HepG2 (cell line): ENCODE data around the gene NF2. TPM values are rescaled to one million over a fixed set of nuclear protein-coding genes. Genes with fewer than 3 reads are reported as not detected.
A peak's percentile ranks its signal among the peaks of the same experiment; 100 is the strongest.

Source experiments
- ATAC-seq: fragments of 200-7000 bp; cut with Tn5 transposase; 3 replicates; pipeline ENCODE4 v1.9.1; 2020; ENCODE audit warnings: mild to moderate bottlenecking, moderate library complexity
- BruUV-seq: library from RNA; stranded (reverse); fragments of 400-500 nt; replicated peaks from 2 replicates; lab custom pipeline; 2021; lab: Mats Ljungman, UMichigan
- CTCF ChIA-PET: fragments of 300-600 bp; formaldehyde crosslinking; extraction: SDS; loops from one replicate; lab custom pipeline; 2021; ENCODE audit warnings: low total read pairs, inconsistent platforms, low intra/inter-chr PET ratio; lab: Yijun Ruan, JAX
- POLR2A ChIA-PET: fragments of 350-600 bp; sonication (Branson Sonifier 250); formaldehyde crosslinking; loops from one replicate; lab custom pipeline; 2020; ENCODE audit warnings: antibody characterized with exemption, inconsistent platforms; lab: Yijun Ruan, JAX
- DNase-seq: peaks from one replicate; pipeline ENCODE4 v3.0.0-alpha.2; 2015; ENCODE audit warnings: low spot score
- FAIRE-seq: peaks from 3 replicates; lab custom pipeline; 2011; peaks lifted over from hg19 to GRCh38; lab: Jason Lieb, UNC
- H2AFZ ChIP-seq: one replicate; pipeline ENCODE4 v1.6.1; 2011; ENCODE audit warnings: low read length, inconsistent platforms
- H3K27ac ChIP-seq: fragments of 300-600 bp; 3 replicates; pipeline ENCODE4 v1.8.0; 2011; ENCODE audit warnings: mixed run types, mild to moderate bottlenecking, mixed read lengths, low read length, inconsistent platforms; ENCODE audit not compliant: insufficient read depth; ENCODE audit errors: extremely low read length
- H3K27me3 ChIP-seq, 2 experiments: fragments of 200-600 bp in 1 of 2; 2 replicates in 1 of 2; 3 replicates in 1 of 2; pipeline versions ENCODE4 v1.6.0 to v1.8.0; 2011; ENCODE audit warnings: low read length in 2 of 2, mild to moderate bottlenecking in 2 of 2, moderate library complexity in 2 of 2, inconsistent platforms in 1 of 2; ENCODE audit not compliant: insufficient read depth in 2 of 2, control insufficient read depth in 1 of 2
- H3K36me3 ChIP-seq, 2 experiments: fragments of 200-600 bp in 1 of 2; replicated peaks in 1 of 2; 2 replicates in 1 of 2; 3 replicates in 1 of 2; pipeline versions ENCODE4 v1.5.1 to v1.8.0; 2011; ENCODE audit warnings: low read length in 2 of 2, inconsistent platforms in 1 of 2; ENCODE audit not compliant: insufficient read depth in 2 of 2, control insufficient read depth in 1 of 2
- H3K4me1 ChIP-seq: 2 replicates; pipeline ENCODE4 v1.5.1; 2012; ENCODE audit warnings: low read length, inconsistent platforms; ENCODE audit not compliant: insufficient read depth
- H3K4me2 ChIP-seq: 2 replicates; pipeline ENCODE4 v1.6.0; 2011; ENCODE audit warnings: low read depth, low read length, inconsistent platforms
- H3K4me3 ChIP-seq, 3 experiments: fragments of 200-600 bp in 1 of 3; sonication (generic), shearing (Covaris generic) in 1 of 3; replicated peaks in 1 of 3; 2 replicates each; pipeline ENCODE4 v1.5.1; 2011 to 2016; ENCODE audit warnings: low read length in 3 of 3, inconsistent platforms in 2 of 3, low read depth in 2 of 3, mild to moderate bottlenecking in 2 of 3, control low read depth in 1 of 3, mixed read lengths in 1 of 3; ENCODE audit not compliant: insufficient read depth in 1 of 3
- H3K79me2 ChIP-seq: one replicate; pipeline ENCODE4 v1.6.1; 2011; ENCODE audit warnings: low read length, inconsistent platforms; ENCODE audit not compliant: insufficient read depth
- H3K9ac ChIP-seq: 2 replicates; pipeline ENCODE4 v1.6.0; 2011; ENCODE audit warnings: mild to moderate bottlenecking, low read depth, low read length, inconsistent platforms; ENCODE audit not compliant: insufficient read depth
- H3K9me3 ChIP-seq: 2 replicates; pipeline ENCODE4 v1.5.1; 2012; ENCODE audit warnings: mild to moderate bottlenecking, low read length
- H4K20me1 ChIP-seq: 2 replicates; pipeline ENCODE4 v1.6.0; 2011; ENCODE audit warnings: inconsistent platforms, mild to moderate bottlenecking, low read length, moderate library complexity; ENCODE audit not compliant: insufficient read depth
- ZNF652 ChIP-seq: IDR thresholded peaks from 2 replicates; pipeline ENCODE4 v1.6.1; 2016; ENCODE audit warnings: low read depth, borderline replicate concordance
- WGBS: methylation state at CpG from one replicate; pipeline ENCODE4 v1.1.6; 2017; ENCODE audit warnings: low lambda C conversion rate; 5-methylcytosine and 5-hydroxymethylcytosine counted together
- in situ Hi-C: cut with HindIII; loops from 2 replicates; pipeline ENCODE4 v1.10.0; 2017; ENCODE audit warnings: low pct_unique_long_range_greater_than_20kb; ENCODE audit not compliant: extremely low pct_ligation_motif_present
- intact Hi-C: fragments of 100-400 bp; cut with micrococcal nuclease; formaldehyde crosslinking; loops from one replicate; pipeline ENCODE4 v1.10.0; 2022; ENCODE audit not compliant: unreplicated experiment
- polyA plus RNA-seq, 8 experiments: library from polyadenylated mRNA; depleted of rRNA in 3 of 8; stranded (reverse) in 7 of 8; unstranded in 1 of 8; fragments of >200 nt; fragmentation: Illumina TruSeq in 4 of 8; extraction: Trizol in 4 of 8; gene quantifications; 2 replicates each; pipeline versions ENCODE4 v1.2.1 to v1.2.3, GENCODE V29; 2011 to 2016; ENCODE audit warnings: low read depth in 4 of 8, missing spikeins in 1 of 8, mixed read lengths in 1 of 8; ENCODE audit not compliant: insufficient read depth in 1 of 8
- total RNA-seq, 5 experiments: library from RNA; depleted of rRNA; stranded (reverse); fragments of >200 nt; fragmentation: Illumina TruSeq; extraction: Trizol; gene quantifications; 2 replicates each; pipeline ENCODE4 v1.2.3, GENCODE V29; 2016; ENCODE audit warnings: low read depth in 1 of 5
- TF ChIP-seq, protein P1 (sequence below): sonication (generic); formaldehyde crosslinking; conservative IDR thresholded peaks from 2 replicates; pipeline ENCODE4 v1.8.0; 2022; ENCODE audit warnings: mild to moderate bottlenecking, moderate library complexity, missing genetic modification reagents
- TF ChIP-seq, protein P2 (sequence below): sonication (generic); formaldehyde crosslinking; IDR thresholded peaks from 2 replicates; pipeline ENCODE4 v1.4.0; 2020; ENCODE audit warnings: mild to moderate bottlenecking, low read depth, missing genetic modification reagents

The NF2 gene
- total and polyA plus RNA-seq, 2 of the 13 experiments (the other 11 are each of a cell fraction or from before 2014, with no cell fraction given): 9.3 to 33.3 TPM

DNA sequence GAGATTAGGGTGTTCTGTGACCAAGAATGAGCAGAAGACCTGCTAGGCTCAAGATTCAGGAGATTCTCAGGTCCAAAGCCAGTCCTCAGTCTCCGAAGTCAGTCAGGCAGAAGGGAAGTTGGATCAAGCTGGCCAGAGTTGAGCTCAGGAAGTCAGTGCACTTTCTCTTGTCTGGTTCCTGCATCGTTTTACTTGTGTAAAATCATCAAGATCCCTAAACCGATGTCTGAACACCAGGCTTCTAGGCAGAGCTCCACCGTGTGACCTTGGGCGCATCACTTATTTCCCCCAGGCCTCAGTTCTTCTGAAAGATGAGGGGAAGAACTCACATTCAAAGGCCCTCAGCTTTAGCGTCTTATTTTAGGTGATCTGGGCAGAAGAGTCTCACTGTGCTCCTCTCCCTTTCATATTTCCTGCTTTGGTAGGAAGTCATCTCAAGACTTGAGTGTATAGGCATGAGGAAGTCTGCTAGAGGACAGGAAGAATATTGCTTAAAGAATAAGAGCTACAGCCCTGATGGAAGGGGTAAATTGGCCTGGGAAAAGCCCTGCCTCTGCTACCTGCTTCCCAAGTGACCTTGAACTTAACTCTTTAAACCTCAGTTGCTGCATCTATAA, 20.2 kb downstream of the NF2 start:
- Histone ChIP-seq H3K36me3 (no peaks in the 10 kb centered on the region), H3K27me3 (no peaks in the 10 kb centered on the region), H3K4me2 (no peak overlapping the region), H3K79me2 (peaks cover 46% of the 10 kb centered on the region)
- CTCF ChIA-PET: no interaction called here
- WGBS: 85% methylated on average over 5 of the region's 6 CpGs
- in situ Hi-C loops: no loop called here
- TF ChIP-seq, protein P1, sequence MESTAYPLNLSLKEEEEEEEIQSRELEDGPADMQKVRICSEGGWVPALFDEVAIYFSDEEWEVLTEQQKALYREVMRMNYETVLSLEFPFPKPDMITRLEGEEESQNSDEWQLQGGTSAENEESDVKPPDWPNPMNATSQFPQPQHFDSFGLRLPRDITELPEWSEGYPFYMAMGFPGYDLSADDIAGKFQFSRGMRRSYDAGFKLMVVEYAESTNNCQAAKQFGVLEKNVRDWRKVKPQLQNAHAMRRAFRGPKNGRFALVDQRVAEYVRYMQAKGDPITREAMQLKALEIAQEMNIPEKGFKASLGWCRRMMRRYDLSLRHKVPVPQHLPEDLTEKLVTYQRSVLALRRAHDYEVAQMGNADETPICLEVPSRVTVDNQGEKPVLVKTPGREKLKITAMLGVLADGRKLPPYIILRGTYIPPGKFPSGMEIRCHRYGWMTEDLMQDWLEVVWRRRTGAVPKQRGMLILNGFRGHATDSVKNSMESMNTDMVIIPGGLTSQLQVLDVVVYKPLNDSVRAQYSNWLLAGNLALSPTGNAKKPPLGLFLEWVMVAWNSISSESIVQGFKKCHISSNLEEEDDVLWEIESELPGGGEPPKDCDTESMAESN (CRISPR knock-in tag): no peak
- TF ChIP-seq, protein P2, sequence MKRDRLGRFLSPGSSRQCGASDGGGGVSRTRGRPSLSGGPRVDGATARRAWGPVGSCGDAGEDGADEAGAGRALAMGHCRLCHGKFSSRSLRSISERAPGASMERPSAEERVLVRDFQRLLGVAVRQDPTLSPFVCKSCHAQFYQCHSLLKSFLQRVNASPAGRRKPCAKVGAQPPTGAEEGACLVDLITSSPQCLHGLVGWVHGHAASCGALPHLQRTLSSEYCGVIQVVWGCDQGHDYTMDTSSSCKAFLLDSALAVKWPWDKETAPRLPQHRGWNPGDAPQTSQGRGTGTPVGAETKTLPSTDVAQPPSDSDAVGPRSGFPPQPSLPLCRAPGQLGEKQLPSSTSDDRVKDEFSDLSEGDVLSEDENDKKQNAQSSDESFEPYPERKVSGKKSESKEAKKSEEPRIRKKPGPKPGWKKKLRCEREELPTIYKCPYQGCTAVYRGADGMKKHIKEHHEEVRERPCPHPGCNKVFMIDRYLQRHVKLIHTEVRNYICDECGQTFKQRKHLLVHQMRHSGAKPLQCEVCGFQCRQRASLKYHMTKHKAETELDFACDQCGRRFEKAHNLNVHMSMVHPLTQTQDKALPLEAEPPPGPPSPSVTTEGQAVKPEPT: no peak
- TF ChIP-seq ZNF652 (CRISPR knock-in tag): peak; percentile 41; the same call in 1 of the 2 replicates
- TF ChIP-seq, all 625 proteins: peak for 1
- Histone ChIP-seq H3K4me3 (no peak overlapping the region), H3K9me3 (no peaks in the 10 kb centered on the region), H3K4me1 (peaks cover 40% of the 10 kb centered on the region), H4K20me1 (no peaks in the 10 kb centered on the region), H3K27ac (no peak overlapping the region), H3K9ac (no peak overlapping the region), H2AFZ (no peak overlapping the region)
- intact Hi-C loops: no loop called here
- DNase-seq: no peak
- ATAC-seq: no peak
- BruUV-seq: no TSS peak
- POLR2A ChIA-PET: interaction anchor here (1.1 kb wide), 1 partner anchor 26 kb away, joined by 5 read pairs; no protein-coding TSS in a partner anchor
- FAIRE-seq: no peak
